Type B pancreatic cell (in vitro differentiated cells): ENCODE data around the gene UNC119B. TPM values are rescaled to one million over a fixed set of nuclear protein-coding genes. Genes with fewer than 3 reads are reported as not detected.

Experiments used
- DNase-seq: peaks from one replicate; pipeline ENCODE4 v3.0.0; 2021; ENCODE audit warnings: mixed read lengths; ENCODE audit not compliant: unreplicated experiment; ENCODE audit errors: extremely low spot score
- H3K27ac Mint-ChIP-seq: 2 replicates; pipeline ENCODE4 v1.8.0; 2021; ENCODE audit warnings: mild to moderate bottlenecking, mixed read lengths
- H3K27me3 Mint-ChIP-seq: 2 replicates; pipeline ENCODE4 v1.8.0; 2021; ENCODE audit warnings: mixed read lengths
- H3K36me3 Mint-ChIP-seq: 2 replicates; pipeline ENCODE4 v1.8.0; 2021; ENCODE audit warnings: mixed read lengths
- H3K4me1 Mint-ChIP-seq: one replicate; pipeline ENCODE4 v1.8.0; 2021; ENCODE audit warnings: mixed read lengths; ENCODE audit not compliant: unreplicated experiment
- H3K4me3 Mint-ChIP-seq: 2 replicates; pipeline ENCODE4 v1.8.0; 2021; ENCODE audit warnings: mild to moderate bottlenecking, mixed read lengths
- H3K9me3 Mint-ChIP-seq: 2 replicates; pipeline ENCODE4 v1.8.0; 2021; ENCODE audit warnings: mixed read lengths
- total RNA-seq: library from RNA; stranded (reverse); gene quantifications from 2 replicates; pipeline ENCODE4 v1.2.1, GENCODE V29; 2021; ENCODE audit warnings: low replicate concordance
- TF ChIP-seq, protein P1 (sequence below): fragments of 200-600 bp; sonication (generic); conservative IDR thresholded peaks from 2 replicates; pipeline ENCODE4 v1.5.0; 2021; ENCODE audit warnings: antibody characterized with exemption, mild to moderate bottlenecking

UNC119B gene
- total RNA-seq, 1 donor from 2014 or later = 57.2 TPM

DNA sequence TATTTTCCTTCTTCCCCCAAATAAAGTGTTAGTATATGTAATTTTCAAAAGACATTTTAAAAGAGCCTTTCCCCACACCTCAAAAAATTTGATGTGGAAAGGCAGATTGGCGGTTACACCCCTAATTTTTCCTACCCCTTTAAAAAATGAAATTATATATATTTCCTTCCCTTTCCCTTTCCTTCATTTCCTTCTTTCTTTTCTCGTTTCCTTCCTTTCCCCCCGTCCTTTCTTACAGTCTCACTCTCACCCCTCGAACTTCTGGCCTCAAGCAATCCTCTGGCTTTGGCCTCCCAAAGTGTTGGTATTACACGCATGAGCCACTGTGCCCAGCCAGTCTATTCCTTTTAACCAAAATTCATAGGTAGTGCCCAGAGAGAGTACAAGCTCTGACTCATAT, 4.2 kb upstream of the UNC119B start:
- Mint-ChIP-seq H3K4me1 (peaks cover 15% of the 10 kb centered on the region), H3K27me3 (no peaks in the 10 kb centered on the region), H3K9me3 (no peaks in the 10 kb centered on the region), H3K36me3 (peaks cover 9% of the 10 kb centered on the region), H3K27ac (no peak overlapping the region), H3K4me3 (no peak overlapping the region)
- no peak for DNase-seq
- TF ChIP-seq, protein P1, sequence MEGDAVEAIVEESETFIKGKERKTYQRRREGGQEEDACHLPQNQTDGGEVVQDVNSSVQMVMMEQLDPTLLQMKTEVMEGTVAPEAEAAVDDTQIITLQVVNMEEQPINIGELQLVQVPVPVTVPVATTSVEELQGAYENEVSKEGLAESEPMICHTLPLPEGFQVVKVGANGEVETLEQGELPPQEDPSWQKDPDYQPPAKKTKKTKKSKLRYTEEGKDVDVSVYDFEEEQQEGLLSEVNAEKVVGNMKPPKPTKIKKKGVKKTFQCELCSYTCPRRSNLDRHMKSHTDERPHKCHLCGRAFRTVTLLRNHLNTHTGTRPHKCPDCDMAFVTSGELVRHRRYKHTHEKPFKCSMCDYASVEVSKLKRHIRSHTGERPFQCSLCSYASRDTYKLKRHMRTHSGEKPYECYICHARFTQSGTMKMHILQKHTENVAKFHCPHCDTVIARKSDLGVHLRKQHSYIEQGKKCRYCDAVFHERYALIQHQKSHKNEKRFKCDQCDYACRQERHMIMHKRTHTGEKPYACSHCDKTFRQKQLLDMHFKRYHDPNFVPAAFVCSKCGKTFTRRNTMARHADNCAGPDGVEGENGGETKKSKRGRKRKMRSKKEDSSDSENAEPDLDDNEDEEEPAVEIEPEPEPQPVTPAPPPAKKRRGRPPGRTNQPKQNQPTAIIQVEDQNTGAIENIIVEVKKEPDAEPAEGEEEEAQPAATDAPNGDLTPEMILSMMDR = no peak

DNA sequence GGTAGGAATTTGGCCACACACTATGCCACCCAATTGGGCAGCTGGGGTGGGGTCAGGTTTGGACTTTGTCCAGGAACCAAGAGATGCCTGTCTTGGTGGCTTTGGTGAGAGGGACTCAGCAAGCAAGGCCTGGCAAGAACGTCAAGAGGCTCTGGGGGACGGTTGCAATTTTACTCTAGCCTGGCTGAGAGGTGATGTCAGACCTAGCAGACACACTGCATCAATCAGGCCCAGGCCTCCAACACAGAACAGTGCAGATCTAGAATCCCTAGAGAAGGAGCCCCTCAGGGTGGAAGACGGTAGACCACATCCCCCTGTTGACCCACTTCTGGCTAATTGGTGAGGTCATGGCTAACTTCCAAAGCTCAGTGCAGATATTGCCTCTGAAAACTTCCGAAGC, 1.6 kb upstream of the UNC119B start:
- peak overlapping the region; percentile 52 for H3K4me3 Mint-ChIP-seq
- H3K9me3 Mint-ChIP-seq = no peaks in the 10 kb centered on the region
- H3K27me3 Mint-ChIP-seq = no peaks in the 10 kb centered on the region
- no peak for DNase-seq
- TF ChIP-seq, protein P1 = no peak
- peaks cover 31% of the 10 kb centered on the region for H3K4me1 Mint-ChIP-seq
- peaks cover 4% of the 10 kb centered on the region for H3K36me3 Mint-ChIP-seq
- H3K27ac Mint-ChIP-seq = peak overlapping the region; percentile 48

DNA sequence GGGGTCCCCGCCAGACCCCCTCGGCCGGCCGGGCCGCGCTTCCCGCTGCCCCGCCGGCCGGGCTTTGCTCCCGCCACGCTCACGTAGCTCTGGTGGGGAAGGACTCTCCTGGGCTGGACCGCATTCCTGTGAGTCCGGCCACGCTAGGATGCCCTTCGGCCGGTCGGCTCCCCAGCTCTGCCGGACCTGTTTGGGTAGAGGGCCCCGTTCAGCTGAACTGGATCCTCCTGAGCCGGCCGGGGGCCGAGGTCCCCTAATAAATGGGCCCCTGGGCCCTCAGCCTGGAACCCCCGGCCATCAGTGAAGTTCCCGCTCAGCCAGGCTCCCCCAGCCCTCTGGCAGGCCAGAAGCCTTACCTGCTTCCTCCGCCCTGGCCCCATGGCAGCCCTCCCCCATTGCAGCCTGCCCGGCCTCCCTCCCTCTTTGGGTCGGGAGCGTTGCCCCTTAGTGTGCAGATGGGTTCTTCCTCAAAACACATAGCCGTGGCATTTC, 593 bp downstream of the UNC119B start:
- no peaks in the 10 kb centered on the region for H3K27me3 Mint-ChIP-seq
- peak overlapping the region; percentile 89 for H3K4me3 Mint-ChIP-seq
- no peaks in the 10 kb centered on the region for H3K9me3 Mint-ChIP-seq
- H3K27ac Mint-ChIP-seq = peak overlapping the region; percentile 63
- peaks cover 36% of the 10 kb centered on the region for H3K4me1 Mint-ChIP-seq
- DNase-seq = no peak
- H3K36me3 Mint-ChIP-seq = peaks cover 6% of the 10 kb centered on the region
- TF ChIP-seq, protein P1 = no peak

DNA sequence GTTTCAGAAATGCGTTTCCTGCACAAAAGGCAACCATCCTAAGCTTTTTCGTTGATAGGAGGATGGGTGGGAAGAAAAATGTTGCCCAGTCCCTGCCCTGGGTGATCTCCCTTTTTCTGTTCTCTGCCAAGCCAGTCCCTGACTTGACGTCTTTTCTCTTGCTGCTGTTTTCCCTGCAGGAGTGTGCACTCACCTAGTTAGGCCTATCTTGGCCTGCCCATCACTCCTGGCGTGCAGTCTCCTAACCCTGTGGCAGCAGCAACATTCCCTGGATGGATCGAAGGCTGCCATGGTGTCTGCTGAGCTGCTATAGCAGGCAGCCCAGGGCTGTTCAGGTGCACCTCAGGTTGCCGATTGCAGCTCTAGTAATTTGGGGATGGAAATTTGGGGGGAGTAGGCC, 1.2 kb downstream of the UNC119B start:
- TF ChIP-seq, protein P1 = no peak
- no peaks in the 10 kb centered on the region for H3K9me3 Mint-ChIP-seq

DNA sequence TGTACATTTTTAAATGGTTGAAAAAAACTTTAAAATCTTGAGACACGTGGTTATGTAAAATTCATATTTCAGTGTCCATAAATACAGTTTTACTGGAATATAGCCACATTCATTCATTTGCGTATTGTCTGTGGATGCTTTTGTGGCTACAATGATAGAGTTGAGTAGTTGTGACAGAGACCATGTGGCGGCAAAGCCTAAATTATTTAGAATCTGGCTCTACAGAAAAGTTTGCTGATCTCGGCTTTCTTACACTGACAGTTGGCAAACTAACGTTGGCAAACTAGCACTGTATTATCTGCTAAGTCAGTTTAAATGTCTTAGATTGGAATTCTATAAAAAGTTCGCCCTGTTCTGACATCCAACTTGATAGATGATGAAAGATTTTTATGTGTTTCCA, 2.4 kb downstream of the UNC119B start:
- H3K27ac Mint-ChIP-seq = no peak overlapping the region
- H3K4me1 Mint-ChIP-seq = peaks cover 41% of the 10 kb centered on the region
- H3K9me3 Mint-ChIP-seq = no peaks in the 10 kb centered on the region
- H3K36me3 Mint-ChIP-seq = peaks cover 12% of the 10 kb centered on the region
- no peak for DNase-seq
- peak overlapping the region; percentile 89 for H3K4me3 Mint-ChIP-seq
- TF ChIP-seq, protein P1 = no peak
- H3K27me3 Mint-ChIP-seq = no peaks in the 10 kb centered on the region

More for the DNA sequence above, 1.2 kb downstream of the UNC119B start:
- peaks cover 9% of the 10 kb centered on the region for H3K36me3 Mint-ChIP-seq
- peak overlapping the region; percentile 89 for H3K4me3 Mint-ChIP-seq
- H3K27me3 Mint-ChIP-seq = no peaks in the 10 kb centered on the region
- DNase-seq = no peak
- H3K4me1 Mint-ChIP-seq = peaks cover 39% of the 10 kb centered on the region
- peak overlapping the region; percentile 63 for H3K27ac Mint-ChIP-seq
